ENCODE data around the gene ARHGAP40. TPM values are rescaled to one million over a fixed set of nuclear protein-coding genes. Genes with fewer than 3 reads are reported as not detected.

ARHGAP40 gene
- total and polyA plus RNA-seq, 2 experiments from 2014 or later, result 0.21 TPM; not detected in 1

- TF ChIP-seq REST (IDR thresholded peaks at IDR 0.05; ENCODE audit: unreplicated experiment) (no peak), STAT1 (IDR thresholded peaks at IDR 0.05; ENCODE audit: unreplicated experiment) (no peak), ETS1 (IDR thresholded peaks at IDR 0.05) (no peak), CTCF (conservative IDR thresholded peaks at IDR 0.05; ENCODE audit: low read depth in 2 of 2) (no peak), ZNF331 (CRISPR knock-in tag; IDR thresholded peaks at IDR 0.05; ENCODE audit: low read depth) (no peak), NANOG (IDR thresholded peaks at IDR 0.05; ENCODE audit: borderline replicate concordance) (no peak)
These were observed 70.9 kb downstream of the ARHGAP40 start (continued) for GRCh38 chr20:38672504-38672903.

- Histone ChIP-seq H3F3A (replicated peaks; ENCODE audit: low read depth) (peaks cover 11% of the 10 kb centered on the region; the same call in 1 of the 2 replicates), H3K4me3 (peak overlapping the region; percentile 88), H3K27ac (ENCODE audit: low read depth) (no peak overlapping the region), H3K4me2 (peak overlapping the region; percentile 82), H3K27me3 (ENCODE audit: insufficient read depth) (peaks cover 52% of the 10 kb centered on the region), H2AFZ (no peak overlapping the region; the same call in 1 of the 2 replicates), H4K20me1 (replicated peaks; ENCODE audit: insufficient read depth) (no peaks in the 10 kb centered on the region), H3K4me1 (ENCODE audit: insufficient read depth) (peaks cover 27% of the 10 kb centered on the region), H3K9me2 (ENCODE audit: insufficient read depth) (no peaks in the 10 kb centered on the region), H3K36me3 (ENCODE audit: insufficient read depth) (no peaks in the 10 kb centered on the region), H3K79me2 (replicated peaks; ENCODE audit: insufficient read depth) (no peaks in the 10 kb centered on the region)
- Mint-ChIP-seq H3K4me1 (peaks cover 30% of the 10 kb centered on the region), H3K9me3 (no peaks in the 10 kb centered on the region; the same call in 2 of the 3 replicates), H3K4me3 (peak overlapping the region; percentile 84), H3K27me3 (ENCODE audit: insufficient read depth, low read depth, poor library complexity) (peaks cover 30% of the 10 kb centered on the region), H3K36me3 (ENCODE audit: low read depth) (no peaks in the 10 kb centered on the region; the same call in 2 of the 3 replicates), H3K27ac (no peak overlapping the region)
- TF ChIP-seq CREB1 (CRISPR knock-in tag; IDR thresholded peaks at IDR 0.05; ENCODE audit: low read depth) (no peak), ZNF114 (CRISPR knock-in tag; IDR thresholded peaks at IDR 0.05) (no peak), REST (IDR thresholded peaks at IDR 0.05; ENCODE audit: unreplicated experiment) (no peak), EZH2phosphoT487 (IDR thresholded peaks at IDR 0.05; ENCODE audit: unreplicated experiment) (no peak), STAT1 (IDR thresholded peaks at IDR 0.05; ENCODE audit: unreplicated experiment) (no peak), NANOG (IDR thresholded peaks at IDR 0.05; ENCODE audit: borderline replicate concordance) (no peak)
- DNase-seq (ENCODE audit: low spot score) (peak; percentile 26), ATAC-seq (no peak)
These were observed 71.7 kb downstream of the ARHGAP40 start for GRCh38 chr20:38673261-38673660.
